ENCODE data around the gene EXOC4.
"Not testable (repeated sequence)": the region's sequence is repeated elsewhere in the genome, so short reads cannot be mapped to it uniquely, and the experiment has no call there.

The EXOC4 gene

DNA sequence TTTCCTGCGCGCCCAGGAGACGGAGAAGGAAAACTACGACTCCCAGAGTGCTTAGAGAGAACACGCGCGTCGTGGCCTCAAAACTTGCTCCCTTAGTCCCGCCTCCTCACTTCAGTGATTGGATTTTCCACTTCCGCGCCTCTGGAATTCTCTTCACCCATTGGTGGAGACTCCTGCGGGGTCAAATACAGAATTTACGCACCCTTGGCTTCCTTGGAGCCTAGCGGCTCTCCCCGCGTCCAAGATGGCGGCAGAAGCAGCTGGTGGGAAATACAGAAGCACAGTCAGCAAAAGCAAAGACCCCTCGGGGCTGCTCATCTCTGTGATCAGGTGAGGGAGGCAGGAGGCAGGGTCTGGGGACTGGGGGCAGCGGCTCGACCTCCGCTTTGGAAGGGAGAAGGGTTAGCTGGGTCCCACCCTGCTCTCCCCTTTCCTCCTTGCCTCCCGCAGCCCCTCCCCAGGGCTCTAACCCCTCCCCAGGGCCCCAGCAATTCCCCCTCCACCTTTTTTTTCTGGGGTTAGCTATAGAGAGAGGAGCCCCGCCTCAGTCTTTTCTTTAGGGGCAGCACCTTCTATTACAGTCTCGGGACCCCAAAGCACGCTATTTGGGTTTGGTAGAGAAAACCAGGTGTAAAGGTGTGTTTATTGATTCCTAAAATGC is at the start of gene EXOC4:
EXOC4 (plus strand) TSS at position 221 of the 661 bp plus-strand sequence.
- DNase-seq = peak; percentile 98

DNA sequence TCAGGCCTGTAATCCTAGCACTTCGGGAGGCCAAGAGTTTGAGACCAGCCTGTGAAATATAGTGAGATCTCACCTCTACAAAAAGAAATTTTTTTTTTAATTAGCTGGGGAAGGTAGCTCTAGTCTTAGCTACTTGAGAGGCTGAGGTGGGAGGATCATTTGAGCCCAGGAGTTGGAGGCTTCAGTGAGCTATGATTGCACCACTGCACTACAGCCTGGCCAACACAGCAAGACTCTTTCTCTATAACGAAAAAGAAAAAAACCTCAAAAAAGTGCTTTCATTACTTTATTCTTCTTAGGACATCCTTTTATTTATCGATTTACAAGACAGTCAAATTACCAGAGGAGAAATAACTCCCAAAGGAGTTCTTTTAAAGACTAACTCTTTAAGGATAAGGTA is 49.4 kb upstream of the EXOC4 start:
- no peak for DNase-seq

GRCh38 chr7:133207687-133208086 is 45.2 kb upstream of the EXOC4 start:
- no peak for DNase-seq

DNA sequence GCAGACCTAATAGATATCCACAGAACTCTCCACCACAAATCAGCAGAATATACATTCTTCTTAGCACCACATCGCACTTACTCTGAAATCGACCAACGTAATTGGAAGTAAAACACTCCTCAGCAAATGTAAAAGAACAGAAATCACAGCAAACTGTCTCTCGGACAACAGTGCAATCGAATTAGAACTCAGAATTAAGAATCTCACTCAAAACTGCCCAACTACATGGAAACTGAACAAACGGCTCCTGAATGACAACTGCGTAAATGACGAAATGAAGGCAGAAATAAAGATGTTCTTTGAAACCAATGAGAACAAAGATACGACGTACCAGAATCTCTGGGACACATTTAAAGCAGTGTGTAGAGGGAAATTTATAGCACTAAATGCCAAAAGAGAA is 42.1 kb upstream of the EXOC4 start:
- DNase-seq = not testable (repeated sequence)

DNA sequence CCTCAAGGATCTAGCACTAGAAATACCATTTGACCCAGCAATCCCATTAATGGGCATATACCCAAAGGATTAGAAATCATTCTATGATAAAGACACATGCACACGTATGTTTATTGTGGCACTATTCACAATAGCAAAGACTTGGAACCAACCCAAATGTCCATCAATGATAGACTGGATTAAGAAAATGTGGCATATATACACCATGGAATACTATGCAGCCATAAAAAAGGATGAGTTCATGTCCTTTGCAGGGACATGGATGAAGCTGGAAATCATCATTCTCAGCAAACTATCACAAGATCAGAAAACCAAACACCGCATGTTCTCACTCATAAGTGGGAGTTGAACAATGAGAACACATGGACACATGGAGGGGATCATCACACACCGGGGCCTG is 39.1 kb upstream of the EXOC4 start:
- not testable (repeated sequence) for DNase-seq

GRCh38 chr7:133217773-133218172 is 35.1 kb upstream of the EXOC4 start:
- no peak for DNase-seq

- peak; percentile 48 for DNase-seq
Observed at GRCh38 chr7:133230591-133231194, 22.2 kb upstream of the EXOC4 start.

GRCh38 chr7:133233142-133233541 is 19.7 kb upstream of the EXOC4 start:
- DNase-seq = no peak

DNA sequence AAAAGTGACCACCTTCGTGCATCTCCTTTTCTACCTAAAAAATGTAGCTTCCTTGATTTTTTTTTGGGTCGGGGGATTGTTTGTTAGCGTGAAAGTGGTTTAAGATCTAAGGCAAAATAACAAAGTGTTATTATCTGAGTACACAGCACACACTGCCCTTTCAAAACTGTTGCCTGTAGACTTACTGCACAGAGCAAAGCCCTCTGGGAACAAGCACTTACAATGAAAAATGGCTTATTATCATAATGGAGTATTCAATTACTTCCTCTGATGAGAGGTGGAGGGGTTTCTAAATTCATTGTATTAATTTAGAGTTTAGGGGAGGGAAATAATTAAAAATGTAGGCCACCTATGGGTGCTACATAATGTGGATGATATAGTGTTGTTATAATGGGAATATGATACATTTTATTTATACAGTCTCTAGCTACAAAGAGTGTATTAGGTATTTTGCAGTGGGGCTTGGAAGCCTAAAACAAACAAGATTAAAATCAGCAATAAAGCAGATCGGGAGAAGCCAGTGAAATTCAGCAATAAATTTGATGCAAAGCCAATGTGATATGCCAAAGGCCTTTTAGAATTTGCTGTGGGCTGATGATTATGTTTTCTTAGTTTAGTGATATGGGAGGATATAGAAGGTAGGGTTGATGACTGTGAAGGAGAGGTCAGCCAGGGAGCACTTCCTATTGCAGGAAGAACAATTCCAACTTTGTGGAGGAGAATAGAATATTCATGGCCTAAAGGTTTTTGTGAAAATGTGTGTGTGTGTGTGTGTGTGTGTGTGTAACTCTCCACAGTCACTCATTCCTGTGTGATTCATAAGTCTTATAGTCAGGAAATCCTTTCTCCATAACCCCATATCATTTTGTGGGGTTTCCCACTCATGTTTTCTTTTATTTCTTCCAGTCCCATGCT is 17.7 kb upstream of the EXOC4 start:
- peak; percentile 74 for DNase-seq

DNA sequence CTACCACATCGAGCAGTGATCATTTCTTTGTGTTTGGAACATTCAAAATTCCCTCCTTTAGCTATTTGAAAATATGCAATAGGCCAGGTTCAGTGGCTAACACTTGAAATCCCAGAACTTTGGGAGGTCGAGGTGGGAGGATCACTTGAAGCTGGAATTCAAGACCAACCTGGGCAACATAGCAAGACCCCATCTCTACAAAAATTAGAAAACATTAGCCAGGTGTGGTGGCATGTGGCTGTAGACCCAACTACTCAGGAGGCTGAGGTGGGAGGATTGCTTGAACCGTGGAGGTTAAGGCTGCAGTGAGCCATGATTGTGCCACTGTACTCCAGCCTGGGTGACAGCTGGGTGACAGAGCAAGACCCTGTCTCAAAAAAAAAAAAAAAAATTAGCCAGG is 15.3 kb upstream of the EXOC4 start:
- no peak for DNase-seq

GRCh38 chr7:133240302-133240701 is 12.6 kb upstream of the EXOC4 start:
- no peak for DNase-seq

- no peak for DNase-seq
Observed at GRCh38 chr7:133246558-133246957, 6.3 kb upstream of the EXOC4 start.

- DNase-seq = no peak
Observed at GRCh38 chr7:133248901-133249300, 4.0 kb upstream of the EXOC4 start.

- DNase-seq = no peak
Observed at GRCh38 chr7:133252506-133252857, 396 bp upstream of the EXOC4 start.

- no peak for DNase-seq
Observed at GRCh38 chr7:133253519-133253875, 619 bp downstream of the EXOC4 start.

- no peak for DNase-seq
Observed at GRCh38 chr7:133255486-133255885, 2.6 kb downstream of the EXOC4 start.

DNA sequence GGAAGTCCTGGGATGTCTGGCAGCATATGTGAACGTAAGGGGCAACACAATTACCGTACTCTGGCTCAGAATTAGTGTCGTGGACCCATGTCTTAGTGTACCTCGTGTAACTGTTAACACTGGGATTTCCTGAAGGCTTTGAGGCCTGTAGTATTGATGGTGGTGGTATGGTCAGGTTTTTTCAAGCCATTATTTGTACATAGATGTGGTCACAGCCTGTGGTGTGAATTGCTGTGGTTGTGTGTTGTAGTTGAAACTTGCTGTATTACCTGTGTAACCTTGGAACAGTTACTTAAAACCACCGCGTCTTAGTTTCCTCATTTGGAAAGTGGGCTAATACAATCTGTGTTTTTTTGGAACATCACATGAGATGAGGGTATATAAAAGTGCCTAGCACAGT is 5.3 kb downstream of the EXOC4 start:
- DNase-seq = no peak

- DNase-seq = no peak
Observed at GRCh38 chr7:133265821-133266220, 12.9 kb downstream of the EXOC4 start.

- no peak for DNase-seq
Observed at GRCh38 chr7:133268355-133268754, 15.5 kb downstream of the EXOC4 start.

- no peak for DNase-seq
Observed at GRCh38 chr7:133272336-133272735, 19.5 kb downstream of the EXOC4 start.

DNA sequence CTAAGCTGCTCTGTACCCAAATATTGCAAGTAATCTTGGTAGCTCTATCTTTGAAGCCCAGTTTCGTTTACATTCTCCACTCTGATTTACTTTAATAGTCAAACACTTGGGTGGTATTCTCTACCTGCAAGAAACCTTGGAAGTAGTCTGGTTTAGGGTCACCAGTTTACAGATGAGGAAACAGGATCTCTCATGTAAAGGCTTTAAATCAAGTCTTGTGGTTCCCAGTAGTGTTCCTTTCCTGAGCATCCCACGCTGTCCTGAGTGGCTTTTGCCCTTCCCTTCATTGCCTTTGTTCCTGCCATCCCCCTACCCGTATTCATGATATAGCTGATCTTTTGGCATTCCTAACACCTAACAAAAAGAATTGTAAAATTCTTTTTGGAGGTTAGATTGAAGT is 20.3 kb downstream of the EXOC4 start:
- DNase-seq = no peak

DNA sequence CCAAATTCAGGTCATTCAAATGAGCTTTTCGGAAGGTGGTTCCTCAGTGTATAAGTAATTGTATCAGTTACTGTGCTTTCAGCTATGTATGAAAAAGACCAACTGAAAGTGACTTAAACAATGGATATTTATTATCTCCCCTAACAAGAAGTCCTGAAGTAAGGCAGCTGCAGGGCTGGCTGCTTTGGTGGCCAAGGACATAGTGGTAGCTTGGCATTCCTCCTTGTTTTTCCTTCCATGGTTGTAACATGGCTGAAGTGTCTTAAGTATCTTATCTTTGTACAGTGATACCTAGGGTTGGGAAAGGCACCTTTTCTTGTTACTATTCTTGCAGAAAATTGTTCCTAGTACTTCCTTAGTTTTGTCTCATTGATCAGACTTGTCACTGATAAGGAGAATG is 21.4 kb downstream of the EXOC4 start:
- no peak for DNase-seq

DNA sequence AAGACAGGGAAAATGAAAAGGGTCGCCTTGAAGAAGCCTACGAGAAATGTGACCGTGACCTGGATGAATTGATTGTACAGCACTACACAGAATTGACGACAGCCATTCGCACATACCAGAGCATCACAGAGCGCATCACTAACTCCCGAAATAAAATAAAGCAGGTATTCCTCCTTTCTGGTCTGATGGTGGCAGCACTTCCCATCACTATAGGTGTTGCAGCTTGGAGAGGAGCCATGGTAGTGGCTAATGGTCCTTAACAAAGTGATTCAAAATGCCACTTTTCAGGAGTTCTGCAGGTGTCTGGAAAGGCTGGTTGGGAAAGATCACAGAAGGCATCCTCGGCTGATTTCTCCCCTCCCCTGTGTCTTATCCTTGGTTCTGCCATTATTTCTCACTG is 22.1 kb downstream of the EXOC4 start:
- DNase-seq = peak; percentile 60

GRCh38 chr7:133275446-133276095 is 22.7 kb downstream of the EXOC4 start:
- no peak for DNase-seq
